H9 (cell line): ENCODE measurements around the gene PRICKLE1. TPM values are rescaled to one million over a fixed set of nuclear protein-coding genes. Genes with fewer than 3 reads are reported as not detected.

Source experiments
- DNase-seq: peaks from one replicate; pipeline ENCODE4 v3.0.0-alpha.2; 2017
- H2AFZ ChIP-seq: one replicate; pipeline ENCODE4 v1.6.1; 2013; ENCODE audit warnings: mild to moderate bottlenecking, low read length, control low read depth, moderate library complexity
- H2AK5ac ChIP-seq: 2 replicates; pipeline ENCODE4 v1.6.1; 2013; ENCODE audit warnings: low read length, control low read depth, mixed read lengths; ENCODE audit not compliant: insufficient read length
- H2BK120ac ChIP-seq: one replicate; pipeline ENCODE4 v1.6.1; 2013; ENCODE audit warnings: low read depth, mild to moderate bottlenecking, low read length, control low read depth, inconsistent platforms; ENCODE audit not compliant: poor library complexity, severe bottlenecking
- H2BK12ac ChIP-seq: 2 replicates; pipeline ENCODE4 v1.6.1; 2013; ENCODE audit warnings: low read length, control low read depth, mixed read lengths, low read depth; ENCODE audit not compliant: insufficient read length
- H2BK15ac ChIP-seq: 2 replicates; pipeline ENCODE4 v1.6.1; 2013; ENCODE audit warnings: low read depth, low read length, control low read depth
- H2BK20ac ChIP-seq: one replicate; pipeline ENCODE4 v1.6.1; 2013; ENCODE audit warnings: low read depth, mild to moderate bottlenecking, low read length, control low read depth, inconsistent platforms; ENCODE audit not compliant: poor library complexity, severe bottlenecking
- H2BK5ac ChIP-seq: 2 replicates; pipeline ENCODE4 v1.6.1; 2013; ENCODE audit warnings: low read length, control low read depth, mixed read lengths; ENCODE audit not compliant: insufficient read length
- H3K14ac ChIP-seq: 2 replicates; pipeline ENCODE4 v1.6.1; 2013; ENCODE audit warnings: low read length, control low read depth; ENCODE audit not compliant: insufficient read depth
- H3K18ac ChIP-seq: 2 replicates; pipeline ENCODE4 v1.6.1; 2013; ENCODE audit warnings: low read depth, mild to moderate bottlenecking, mixed read lengths, low read length, control low read depth; ENCODE audit not compliant: insufficient read length
- H3K23ac ChIP-seq: 2 replicates; pipeline ENCODE4 v1.6.1; 2013; ENCODE audit warnings: low read length, control low read depth, mixed read lengths, low read depth; ENCODE audit not compliant: insufficient read length
- H3K23me2 ChIP-seq: 2 replicates; pipeline ENCODE4 v1.6.1; 2013; ENCODE audit warnings: low read depth, mild to moderate bottlenecking, mixed read lengths, low read length, control low read depth; ENCODE audit not compliant: insufficient read length, poor library complexity, severe bottlenecking
- H3K27ac ChIP-seq: 2 replicates; pipeline ENCODE4 v1.5.1; 2013; ENCODE audit warnings: low read length, control low read depth, mixed read lengths, low read depth; ENCODE audit not compliant: insufficient read length
- H3K27me3 ChIP-seq: 2 replicates; pipeline ENCODE4 v1.6.1; 2013; ENCODE audit warnings: low read length, control low read depth, inconsistent platforms; ENCODE audit not compliant: insufficient read depth
- H3K4ac ChIP-seq: 2 replicates; pipeline ENCODE4 v1.6.1; 2013; ENCODE audit warnings: low read depth, mild to moderate bottlenecking, control low read depth, inconsistent platforms, low read length, moderate library complexity
- H3K4me1 ChIP-seq: 2 replicates; pipeline ENCODE4 v1.6.1; 2013; ENCODE audit warnings: low read length, control low read depth, inconsistent platforms; ENCODE audit not compliant: insufficient read depth
- H3K4me2 ChIP-seq: 2 replicates; pipeline ENCODE4 v1.6.1; 2013; ENCODE audit warnings: low read length, control low read depth, mixed read lengths; ENCODE audit not compliant: insufficient read length, insufficient read depth
- H3K56ac ChIP-seq: 2 replicates; pipeline ENCODE4 v1.6.1; 2013; ENCODE audit warnings: low read depth, mild to moderate bottlenecking, mixed read lengths, low read length, control low read depth; ENCODE audit not compliant: insufficient read length
- H3K79me1 ChIP-seq: 2 replicates; pipeline ENCODE4 v1.6.1; 2013; ENCODE audit warnings: low read depth, mild to moderate bottlenecking, moderate library complexity, low read length, control low read depth, inconsistent platforms; ENCODE audit not compliant: insufficient read depth, poor library complexity, severe bottlenecking
- H3K79me2 ChIP-seq: 2 replicates; pipeline ENCODE4 v1.6.1; 2013; ENCODE audit warnings: low read length, control low read depth, inconsistent platforms; ENCODE audit not compliant: insufficient read depth
- H3K9ac ChIP-seq: 2 replicates; pipeline ENCODE4 v1.6.1; 2013; ENCODE audit warnings: low read length, control low read depth, mixed read lengths; ENCODE audit not compliant: insufficient read length; ENCODE audit errors: extremely low read depth
- H3K9me3 ChIP-seq: one replicate; pipeline ENCODE4 v1.6.1; 2013; ENCODE audit warnings: low read depth, low read length, inconsistent platforms; ENCODE audit not compliant: control insufficient read depth
- H3T11ph ChIP-seq: one replicate; pipeline ENCODE4 v1.6.1; 2013; ENCODE audit warnings: mild to moderate bottlenecking, low read length, control low read depth, inconsistent platforms
- H4K20me1 ChIP-seq: one replicate; pipeline ENCODE4 v1.6.1; 2013; ENCODE audit not compliant: control insufficient read depth, insufficient read length, insufficient read depth
- H4K5ac ChIP-seq: 2 replicates; pipeline ENCODE4 v1.6.1; 2013; ENCODE audit warnings: low read depth, mild to moderate bottlenecking, mixed read lengths, low read length, control low read depth; ENCODE audit not compliant: insufficient read length
- H4K8ac ChIP-seq: replicated peaks from 2 replicates; pipeline ENCODE4 v1.6.1; 2013; ENCODE audit warnings: low read length, control low read depth, mixed read lengths, low read depth; ENCODE audit not compliant: insufficient read length
- H4K91ac ChIP-seq: 2 replicates; pipeline ENCODE4 v1.6.1; 2013; ENCODE audit warnings: low read depth, mild to moderate bottlenecking, moderate library complexity, mixed read lengths, low read length, control low read depth; ENCODE audit not compliant: insufficient read length
- H3K27ac Mint-ChIP-seq, 3 experiments: 2 replicates in 2 of 3; 3 replicates in 1 of 3; pipeline ENCODE4 v1.8.0; 2020 to 2021; ENCODE audit warnings: mixed read lengths in 3 of 3, mild to moderate bottlenecking in 1 of 3, moderate library complexity in 1 of 3
- H3K27me3 Mint-ChIP-seq: 2 replicates; pipeline ENCODE4 v1.8.0; 2021; ENCODE audit warnings: low read depth, mild to moderate bottlenecking, moderate library complexity, mixed read lengths
- H3K36me3 Mint-ChIP-seq, 3 experiments: 2 replicates in 2 of 3; 3 replicates in 1 of 3; pipeline ENCODE4 v1.8.0; 2020 to 2021; ENCODE audit warnings: low read depth in 3 of 3, mixed read lengths in 3 of 3; ENCODE audit not compliant: insufficient read depth in 1 of 3
- H3K4me1 Mint-ChIP-seq, 2 experiments: 2 replicates each; pipeline ENCODE4 v1.8.0; 2020; ENCODE audit warnings: mixed read lengths in 2 of 2
- H3K4me3 Mint-ChIP-seq, 2 experiments: 2 replicates in 1 of 2; 3 replicates in 1 of 2; pipeline ENCODE4 v1.8.0; 2020 to 2021; ENCODE audit warnings: mild to moderate bottlenecking in 2 of 2, mixed read lengths in 2 of 2, moderate library complexity in 1 of 2
- H3K9me3 Mint-ChIP-seq, 2 experiments: 2 replicates in 1 of 2; 3 replicates in 1 of 2; pipeline ENCODE4 v1.8.0; 2020; ENCODE audit warnings: mild to moderate bottlenecking in 2 of 2, mixed read lengths in 2 of 2, moderate library complexity in 1 of 2
- CTCF ChIP-seq: fragments of 200-600 bp; sonication (generic); conservative IDR thresholded peaks from 3 replicates; pipeline ENCODE4 v1.8.0; 2021; ENCODE audit warnings: antibody characterized with exemption, mild to moderate bottlenecking
- WGBS: extraction: QIAGEN DNeasy Blood & Tissue Kit; methylation state at CpG from one replicate; pipeline ENCODE4 v1.1.7; 2013; ENCODE audit warnings: missing lambda C conversion rate, low lambda C conversion rate, mixed read lengths; ENCODE audit not compliant: insufficient read length; ENCODE audit errors: extremely low coverage; 5-methylcytosine and 5-hydroxymethylcytosine counted together
- total RNA-seq: library from RNA; stranded (reverse); gene quantifications from 2 replicates; pipeline ENCODE4 v1.2.1, GENCODE V29; 2021

PRICKLE1 gene
- total RNA-seq, 1 experiment from 2014 or later = 20.5 TPM

GRCh38 chr12:42463671-42464070 lies 125.9 kb downstream of the PRICKLE1 start:
- Histone ChIP-seq H4K8ac (no peak overlapping the region), H3K9ac (no peak overlapping the region), H3K23ac (no peak overlapping the region), H2BK120ac (no peak overlapping the region), H3K9me3 (no peaks in the 10 kb centered on the region), H2AFZ (no peak overlapping the region), H3K79me1 (no peaks in the 10 kb centered on the region), H2BK12ac (no peak overlapping the region), H3K27ac (no peak overlapping the region), H3K18ac (no peak overlapping the region), H3K23me2 (no peaks in the 10 kb centered on the region), H4K20me1 (no peaks in the 10 kb centered on the region), H3K4ac (no peak overlapping the region), H3K4me1 (peaks cover 13% of the 10 kb centered on the region), H3K27me3 (no peaks in the 10 kb centered on the region), H3K4me2 (no peak overlapping the region), H2BK5ac (no peak overlapping the region), H3K56ac (no peak overlapping the region), H4K91ac (no peak overlapping the region), H2BK15ac (no peak overlapping the region), H3K79me2 (no peaks in the 10 kb centered on the region), H3T11ph (no peak overlapping the region), H2BK20ac (no peak overlapping the region), H4K5ac (no peak overlapping the region), H3K14ac (no peak overlapping the region), H2AK5ac (no peak overlapping the region)
- no CpG with 5 or more reads among the region's 4 CpGs for WGBS
- no peak for TF ChIP-seq CTCF
- Mint-ChIP-seq H3K27ac (no peak overlapping the region), H3K4me3 (no peak overlapping the region), H3K4me1 (peaks cover 20 to 23% of the 10 kb centered on the region in 2 experiments), H3K27me3 (peaks cover 2% of the 10 kb centered on the region; the same call in 1 of the 2 replicates), H3K9me3 (no peaks in the 10 kb centered on the region), H3K36me3 (peaks cover 73 to 93% (median 91%) of the 10 kb centered on the region in 3 experiments)
- DNase-seq = no peak
